ENCODE data around the gene OR6J1.

- TF ChIP-seq POLR2AphosphoS5 (IDR thresholded peaks at IDR 0.05; ENCODE audit: low read depth, low read length) (no peak), TAF1 (IDR thresholded peaks at IDR 0.05; ENCODE audit: borderline replicate concordance, insufficient read depth, low read length) (no peak), SIN3A (IDR thresholded peaks at IDR 0.05; ENCODE audit: borderline replicate concordance, insufficient read depth, low read length) (no peak)
These were observed 45.0 kb upstream of the OR6J1 start for GRCh38 chr14:22689199-22689598.
